PC-3 (cell line): ENCODE results near the gene LCLAT1. TPM values are rescaled to one million over a fixed set of nuclear protein-coding genes. Genes with fewer than 3 reads are reported as not detected.

Source experiments
- ATAC-seq: fragments of 200-7000 bp; cut with Tn5 transposase; 2 replicates; pipeline ENCODE4 v1.9.1; 2020; ENCODE audit warnings: mild to moderate bottlenecking, moderate library complexity
- BruUV-seq: library from RNA; stranded (reverse); fragments of 400-500 nt; replicated peaks from 2 replicates; lab custom pipeline; 2021; lab: Mats Ljungman, UMichigan
- CTCF ChIA-PET: fragments of 300-600 bp; sonication (Branson Sonifier 250); formaldehyde crosslinking; loops from one replicate; lab custom pipeline; 2022; ENCODE audit warnings: antibody characterized with exemption; lab: Charles Lee
- POLR2A ChIA-PET: fragments of 300-600 bp; sonication (Branson Sonifier 250); formaldehyde crosslinking; loops from one replicate; lab custom pipeline; 2022; ENCODE audit warnings: antibody characterized with exemption; ENCODE audit not compliant: unreplicated experiment; lab: Charles Lee
- DNase-seq: peaks from one replicate; pipeline ENCODE4 v3.0.0-alpha.2; 2015
- H2AFZ ChIP-seq: fragments of 300-600 bp; sonication (generic); 2 replicates; pipeline ENCODE4 v1.6.0; 2016; ENCODE audit warnings: antibody characterized with exemption, low read length
- H3F3A ChIP-seq: fragments of 300-600 bp; sonication (generic); one replicate; pipeline ENCODE4 v1.6.0; 2017; ENCODE audit warnings: antibody characterized with exemption, low read length, control low read depth, mild to moderate bottlenecking; ENCODE audit not compliant: unreplicated experiment
- H3K27ac ChIP-seq: fragments of 300-600 bp; sonication (generic); 2 replicates; pipeline ENCODE4 v1.5.1; 2016; ENCODE audit warnings: mild to moderate bottlenecking, low read length
- H3K27me3 ChIP-seq: fragments of 300-600 bp; sonication (generic); 2 replicates; pipeline ENCODE4 v1.6.1; 2016; ENCODE audit warnings: low read length, mixed read lengths
- H3K36me3 ChIP-seq: fragments of 300-600 bp; sonication (generic); 2 replicates; pipeline ENCODE4 v1.6.1; 2016; ENCODE audit warnings: low read depth, mixed run types, low read length, mixed read lengths
- H3K4me1 ChIP-seq: fragments of 300-600 bp; sonication (generic); 2 replicates; pipeline ENCODE4 v1.5.1; 2016; ENCODE audit warnings: low read length; ENCODE audit not compliant: insufficient read depth
- H3K4me2 ChIP-seq: fragments of 300-600 bp; sonication (generic); 2 replicates; pipeline ENCODE4 v1.6.0; 2016; ENCODE audit warnings: low read length
- H3K4me3 ChIP-seq: fragments of 300-600 bp; sonication (generic); 2 replicates; pipeline ENCODE4 v1.5.1; 2016; ENCODE audit warnings: mild to moderate bottlenecking, low read length, mixed read lengths
- H3K79me2 ChIP-seq: fragments of 300-600 bp; sonication (generic); 2 replicates; pipeline ENCODE4 v1.6.1; 2017; ENCODE audit warnings: low read length, mixed read lengths
- H3K9ac ChIP-seq: fragments of 300-600 bp; sonication (generic); 2 replicates; pipeline ENCODE4 v1.6.0; 2016; ENCODE audit warnings: mild to moderate bottlenecking, low read length
- H3K9me2 ChIP-seq: fragments of 300-600 bp; sonication (generic); replicated peaks from 2 replicates; pipeline ENCODE4 v1.6.1; 2016; ENCODE audit warnings: mixed run types, low read length, mixed read lengths
- H3K9me3 ChIP-seq: fragments of 300-600 bp; sonication (generic); 2 replicates; pipeline ENCODE4 v1.6.1; 2016; ENCODE audit warnings: low read length, mixed read lengths
- H4K20me1 ChIP-seq: fragments of 300-600 bp; sonication (generic); 2 replicates; pipeline ENCODE4 v1.6.1; 2016; ENCODE audit warnings: low read length, mixed read lengths
- EZH2 ChIP-seq: fragments of 300-600 bp; sonication (generic); IDR thresholded peaks from one replicate; pipeline ENCODE4 v1.6.1; 2017; ENCODE audit warnings: antibody characterized with exemption, mild to moderate bottlenecking, low read length; ENCODE audit not compliant: unreplicated experiment
- EZH2phosphoT487 ChIP-seq: fragments of 300-600 bp; sonication (generic); IDR thresholded peaks from 2 replicates; pipeline ENCODE4 v1.6.1; 2018; ENCODE audit warnings: mild to moderate bottlenecking, antibody characterized with exemption, low read length, borderline replicate concordance
- intact Hi-C: fragments of 100-400 bp; cut with micrococcal nuclease; formaldehyde crosslinking; loops from 2 replicates; pipeline ENCODE4 v1.9.0; 2023
- total RNA-seq: library from RNA; depleted of rRNA; stranded (reverse); fragments of >200 nt; gene quantifications from 2 replicates; pipeline ENCODE4 v1.2.3, GENCODE V29; 2014
- TF ChIP-seq, protein P1 (sequence below): fragments of 300-600 bp; sonication (generic); conservative IDR thresholded peaks from 2 replicates; pipeline ENCODE4 v1.5.1; 2017; ENCODE audit warnings: antibody characterized with exemption, low read depth, mild to moderate bottlenecking, low read length

LCLAT1 gene
- total RNA-seq, 1 experiment from 2014 or later, result 22.0 TPM

DNA sequence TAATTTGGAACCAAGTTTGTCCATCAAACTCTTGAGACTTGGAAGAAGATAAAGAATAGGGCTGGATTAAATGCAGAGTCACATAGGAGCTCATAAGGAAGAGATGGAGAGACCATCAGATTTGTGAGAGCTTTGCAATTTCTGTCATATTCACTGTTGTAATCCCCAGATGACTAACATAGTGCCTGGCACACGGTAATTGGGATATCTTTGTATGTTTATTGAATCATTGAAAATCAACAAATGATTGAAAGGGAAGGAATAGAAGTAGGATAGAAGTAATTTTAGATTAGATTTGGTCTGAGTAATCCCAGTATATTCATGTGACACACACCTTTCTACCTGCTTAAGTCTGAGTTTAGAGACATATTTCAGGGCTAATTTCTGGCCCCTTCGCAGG, 75.4 kb downstream of the LCLAT1 start:
- intact Hi-C loops, result no loop called here
- no peaks in the 10 kb centered on the region for H3K27me3 ChIP-seq
- H3K4me2 ChIP-seq, result no peak overlapping the region
- peaks cover 13% of the 10 kb centered on the region; the same call in 1 of the 2 replicates for H3K36me3 ChIP-seq
- TF ChIP-seq EZH2, result no peak
- no peak for TF ChIP-seq EZH2phosphoT487
- TF ChIP-seq, protein P1, sequence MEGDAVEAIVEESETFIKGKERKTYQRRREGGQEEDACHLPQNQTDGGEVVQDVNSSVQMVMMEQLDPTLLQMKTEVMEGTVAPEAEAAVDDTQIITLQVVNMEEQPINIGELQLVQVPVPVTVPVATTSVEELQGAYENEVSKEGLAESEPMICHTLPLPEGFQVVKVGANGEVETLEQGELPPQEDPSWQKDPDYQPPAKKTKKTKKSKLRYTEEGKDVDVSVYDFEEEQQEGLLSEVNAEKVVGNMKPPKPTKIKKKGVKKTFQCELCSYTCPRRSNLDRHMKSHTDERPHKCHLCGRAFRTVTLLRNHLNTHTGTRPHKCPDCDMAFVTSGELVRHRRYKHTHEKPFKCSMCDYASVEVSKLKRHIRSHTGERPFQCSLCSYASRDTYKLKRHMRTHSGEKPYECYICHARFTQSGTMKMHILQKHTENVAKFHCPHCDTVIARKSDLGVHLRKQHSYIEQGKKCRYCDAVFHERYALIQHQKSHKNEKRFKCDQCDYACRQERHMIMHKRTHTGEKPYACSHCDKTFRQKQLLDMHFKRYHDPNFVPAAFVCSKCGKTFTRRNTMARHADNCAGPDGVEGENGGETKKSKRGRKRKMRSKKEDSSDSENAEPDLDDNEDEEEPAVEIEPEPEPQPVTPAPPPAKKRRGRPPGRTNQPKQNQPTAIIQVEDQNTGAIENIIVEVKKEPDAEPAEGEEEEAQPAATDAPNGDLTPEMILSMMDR, result no peak
- H3K27ac ChIP-seq, result no peak overlapping the region
- ChIA-PET POLR2A (no interaction called here), CTCF (no interaction called here)
- no peak overlapping the region for H3K4me3 ChIP-seq
- no peaks in the 10 kb centered on the region for H3K9me2 ChIP-seq
- H2AFZ ChIP-seq, result no peak overlapping the region
- no peak overlapping the region for H3K9ac ChIP-seq
- H3K9me3 ChIP-seq, result no peaks in the 10 kb centered on the region
- no peaks in the 10 kb centered on the region for H4K20me1 ChIP-seq
- H3F3A ChIP-seq, result no peaks in the 10 kb centered on the region
- peak; percentile 57 for DNase-seq
- H3K79me2 ChIP-seq, result 0 out of 2 replicates have a peak, but pooled peaks cover 5% of the 10 kb centered on the region
- ATAC-seq, result no peak
- peaks cover 12% of the 10 kb centered on the region for H3K4me1 ChIP-seq
- BruUV-seq, result no TSS peak

- 0 out of 2 replicates have a peak, but pooled peaks cover 5% of the 10 kb centered on the region for H3K79me2 ChIP-seq
- no peaks in the 10 kb centered on the region for H3K9me2 ChIP-seq
- no peaks in the 10 kb centered on the region for H3K27me3 ChIP-seq
- ATAC-seq, result no peak
- H2AFZ ChIP-seq, result no peak overlapping the region
- no peak overlapping the region for H3K9ac ChIP-seq
- no peaks in the 10 kb centered on the region for H4K20me1 ChIP-seq
- H3K4me1 ChIP-seq, result peaks cover 6% of the 10 kb centered on the region
- CTCF ChIA-PET, result no interaction called here
- intact Hi-C loops, result no loop called here
- no peak overlapping the region for H3K27ac ChIP-seq
- no peak for DNase-seq
- no peak overlapping the region for H3K4me2 ChIP-seq
- H3F3A ChIP-seq, result no peaks in the 10 kb centered on the region
- no peaks in the 10 kb centered on the region for H3K9me3 ChIP-seq
- TF ChIP-seq EZH2, result no peak
- TF ChIP-seq, protein P1, result no peak
- no peak for TF ChIP-seq EZH2phosphoT487
- no TSS peak for BruUV-seq
- POLR2A ChIA-PET, result no interaction called here
- H3K4me3 ChIP-seq, result no peak overlapping the region
- no peaks in the 10 kb centered on the region; the same call in 1 of the 2 replicates for H3K36me3 ChIP-seq
Observed at GRCh38 chr2:30527411-30527810, 80.4 kb downstream of the LCLAT1 start.

GRCh38 chr2:30527859-30528258, 80.8 kb downstream of the LCLAT1 start:
- no TSS peak for BruUV-seq
- no peaks in the 10 kb centered on the region; the same call in 1 of the 2 replicates for H3K36me3 ChIP-seq
- POLR2A ChIA-PET, result no interaction called here

More at GRCh38 chr2:30527859-30528258, 80.8 kb downstream of the LCLAT1 start:
- DNase-seq (peak; percentile 21), ATAC-seq (peak; percentile 60)
- Histone ChIP-seq H3K4me1 (peaks cover 1% of the 10 kb centered on the region; the same call in 1 of the 2 replicates), H3K9me2 (no peaks in the 10 kb centered on the region), H2AFZ (no peak overlapping the region), H4K20me1 (no peaks in the 10 kb centered on the region), H3K27me3 (no peaks in the 10 kb centered on the region), H3K79me2 (0 out of 2 replicates have a peak, but pooled peaks cover 5% of the 10 kb centered on the region), H3K9ac (no peak overlapping the region), H3F3A (no peaks in the 10 kb centered on the region), H3K27ac (no peak overlapping the region), H3K4me2 (no peak overlapping the region), H3K4me3 (no peak overlapping the region), H3K9me3 (no peaks in the 10 kb centered on the region)
- CTCF ChIA-PET, result no interaction called here
- TF ChIP-seq EZH2 (no peak), EZH2phosphoT487 (no peak)
- TF ChIP-seq, protein P1, result no peak
- intact Hi-C loops, result no loop called here
